ENCODE results near the gene LBX2.
A peak's percentile ranks its signal among the peaks of the same experiment; 100 is the strongest.

The LBX2 gene

DNA sequence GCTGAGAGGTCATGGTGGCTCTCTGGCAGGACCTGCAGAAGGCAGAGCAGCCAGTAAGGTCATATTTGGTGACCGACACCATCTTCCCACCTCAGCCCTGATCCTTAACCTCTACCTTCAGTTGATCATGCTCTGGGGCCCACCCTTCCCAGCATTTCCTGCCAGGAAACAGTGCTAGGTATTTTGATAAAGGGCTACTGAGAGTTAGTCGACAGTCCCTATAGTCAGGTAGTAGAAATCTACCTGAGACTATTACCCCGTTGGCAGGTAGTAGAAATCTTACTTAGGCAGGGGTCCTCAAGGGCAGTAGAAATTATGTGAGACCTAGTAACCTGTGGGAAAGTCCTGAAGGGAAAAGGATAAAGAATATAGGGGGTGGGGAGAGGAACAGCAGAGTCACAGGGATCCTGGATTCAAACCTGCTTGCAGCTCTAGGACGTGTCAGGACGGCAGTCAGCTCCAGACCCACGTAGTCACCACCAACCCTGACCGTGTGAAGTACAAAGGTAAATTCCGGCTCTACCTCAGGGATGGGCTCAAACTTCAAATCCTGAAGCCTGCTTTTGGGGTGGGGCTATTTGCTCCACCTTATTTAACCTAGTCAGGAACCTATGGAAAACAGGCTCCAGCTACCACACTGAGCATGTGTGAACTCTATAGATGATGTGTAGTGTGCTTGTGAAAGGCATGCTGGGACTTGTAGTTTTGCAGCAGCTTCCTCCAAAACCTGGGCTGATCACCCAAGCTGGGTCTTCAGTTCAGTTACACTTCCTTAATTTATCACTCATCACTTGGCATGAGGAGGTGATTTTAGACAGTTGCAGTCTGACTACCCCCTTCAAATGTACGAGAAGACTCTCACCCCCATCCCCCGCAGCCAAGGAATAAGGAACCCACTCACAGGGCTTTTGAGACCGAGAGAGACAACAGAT lies 26.6 kb upstream of the LBX2 start, which contains the start of gene DQX1:
TSS of gene DQX1 (minus strand) at position 515 of the 932 bp plus-strand sequence. CDS start at position 13, 502 bp downstream.
- no peak for DNase-seq (ENCODE audit: low read depth)
- TF ChIP-seq CTCF (conservative IDR thresholded peaks at IDR 0.05; ENCODE audit: low read length) = no peak

DNA sequence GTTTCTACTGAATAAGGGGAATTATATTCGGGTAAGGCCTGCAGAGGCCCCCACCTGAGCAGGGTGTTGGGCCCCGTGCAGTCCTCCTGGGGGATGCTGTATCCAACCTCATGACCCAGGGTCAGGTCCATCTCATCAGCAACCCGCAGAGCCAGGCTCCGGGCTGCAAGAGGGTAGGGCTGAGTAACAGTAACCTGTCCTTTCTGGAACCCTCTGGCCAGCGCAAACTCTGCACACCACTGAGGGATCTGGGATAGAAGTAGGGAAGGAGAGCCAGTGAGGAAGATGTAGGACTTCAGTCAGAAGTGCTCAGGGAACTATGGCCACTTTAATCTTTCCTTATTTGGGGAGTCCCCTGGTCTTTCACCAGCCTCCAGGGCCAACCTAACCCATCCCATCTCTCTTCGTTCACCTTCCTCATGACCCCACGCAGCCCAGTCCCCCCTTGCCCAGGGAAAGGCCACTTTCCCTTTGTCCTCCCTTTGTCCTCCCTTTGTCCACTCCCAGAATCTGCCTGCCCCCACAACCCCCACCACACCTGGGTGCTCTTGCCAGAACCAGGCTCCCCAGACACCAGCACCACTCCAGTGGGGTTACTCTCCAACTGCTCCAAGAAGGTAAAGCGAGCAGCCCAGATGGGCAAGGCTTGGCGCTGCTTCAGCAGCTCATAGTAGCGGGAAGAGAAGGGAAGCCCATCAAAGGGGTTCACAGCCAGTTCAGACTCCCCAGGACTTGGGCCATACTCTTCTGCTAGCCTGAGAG lies 25.7 kb upstream of the LBX2 start:
- no peak for TF ChIP-seq CTCF (conservative IDR thresholded peaks at IDR 0.05; ENCODE audit: low read length)
- DNase-seq (ENCODE audit: low read depth) = no peak
- H3K4me3 ChIP-seq (ENCODE audit: low read length) = no peak overlapping the region

More for the DNA sequence above, 26.6 kb upstream of the LBX2 start, which contains the start of gene DQX1:
- no peak within 1 kb of the TSS for H3K4me3 ChIP-seq (ENCODE audit: low read length)

- no peak for DNase-seq (ENCODE audit: low read depth)
- no peak overlapping the region for H3K4me3 ChIP-seq (ENCODE audit: low read length)
- no peak for TF ChIP-seq CTCF (conservative IDR thresholded peaks at IDR 0.05; ENCODE audit: low read length)
These were observed 24.6 kb upstream of the LBX2 start for GRCh38 chr2:74524005-74524404.

GRCh38 chr2:74522516-74522915 lies 23.1 kb upstream of the LBX2 start:
- no peak for DNase-seq (ENCODE audit: low read depth)
- no peak overlapping the region for H3K4me3 ChIP-seq (ENCODE audit: low read length)
- no peak for TF ChIP-seq CTCF (conservative IDR thresholded peaks at IDR 0.05; ENCODE audit: low read length)

DNA sequence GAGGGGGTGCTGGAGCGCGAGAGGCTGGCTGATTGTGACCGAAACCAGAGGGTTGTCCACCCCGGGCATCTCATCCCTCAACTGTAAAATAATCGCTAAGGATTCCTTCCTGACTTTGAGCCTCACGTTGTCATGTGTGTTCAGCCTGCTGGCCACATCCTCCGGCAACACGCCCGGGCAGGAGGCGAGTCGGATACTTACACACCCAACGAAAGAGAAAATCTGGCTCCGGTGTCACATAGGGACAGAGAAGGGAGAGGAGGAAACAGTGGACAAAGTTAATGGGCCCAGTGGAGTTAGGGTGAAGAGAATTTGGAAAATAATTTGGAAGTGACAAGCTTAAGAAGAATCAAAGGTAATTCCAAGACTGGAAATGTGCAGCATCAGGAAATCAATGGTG lies 17.2 kb upstream of the LBX2 start:
- H3K4me3 ChIP-seq (ENCODE audit: low read length) = no peak overlapping the region
- no peak for DNase-seq (ENCODE audit: low read depth)
- TF ChIP-seq CTCF (conservative IDR thresholded peaks at IDR 0.05; ENCODE audit: low read length) = no peak

GRCh38 chr2:74515981-74516633 lies 16.7 kb upstream of the LBX2 start:
- TF ChIP-seq CTCF (conservative IDR thresholded peaks at IDR 0.05; ENCODE audit: low read length) = no peak
- peak; percentile 37 for DNase-seq (ENCODE audit: low read depth)
- H3K4me3 ChIP-seq (ENCODE audit: low read length) = no peak overlapping the region
